ENCODE results near the gene LFNG. TPM values are rescaled to one million over a fixed set of nuclear protein-coding genes. Genes with fewer than 3 reads are reported as not detected.

LFNG gene
- total RNA-seq, 2 experiments from 2014 or later = 96.7 to 99.8 TPM

DNA sequence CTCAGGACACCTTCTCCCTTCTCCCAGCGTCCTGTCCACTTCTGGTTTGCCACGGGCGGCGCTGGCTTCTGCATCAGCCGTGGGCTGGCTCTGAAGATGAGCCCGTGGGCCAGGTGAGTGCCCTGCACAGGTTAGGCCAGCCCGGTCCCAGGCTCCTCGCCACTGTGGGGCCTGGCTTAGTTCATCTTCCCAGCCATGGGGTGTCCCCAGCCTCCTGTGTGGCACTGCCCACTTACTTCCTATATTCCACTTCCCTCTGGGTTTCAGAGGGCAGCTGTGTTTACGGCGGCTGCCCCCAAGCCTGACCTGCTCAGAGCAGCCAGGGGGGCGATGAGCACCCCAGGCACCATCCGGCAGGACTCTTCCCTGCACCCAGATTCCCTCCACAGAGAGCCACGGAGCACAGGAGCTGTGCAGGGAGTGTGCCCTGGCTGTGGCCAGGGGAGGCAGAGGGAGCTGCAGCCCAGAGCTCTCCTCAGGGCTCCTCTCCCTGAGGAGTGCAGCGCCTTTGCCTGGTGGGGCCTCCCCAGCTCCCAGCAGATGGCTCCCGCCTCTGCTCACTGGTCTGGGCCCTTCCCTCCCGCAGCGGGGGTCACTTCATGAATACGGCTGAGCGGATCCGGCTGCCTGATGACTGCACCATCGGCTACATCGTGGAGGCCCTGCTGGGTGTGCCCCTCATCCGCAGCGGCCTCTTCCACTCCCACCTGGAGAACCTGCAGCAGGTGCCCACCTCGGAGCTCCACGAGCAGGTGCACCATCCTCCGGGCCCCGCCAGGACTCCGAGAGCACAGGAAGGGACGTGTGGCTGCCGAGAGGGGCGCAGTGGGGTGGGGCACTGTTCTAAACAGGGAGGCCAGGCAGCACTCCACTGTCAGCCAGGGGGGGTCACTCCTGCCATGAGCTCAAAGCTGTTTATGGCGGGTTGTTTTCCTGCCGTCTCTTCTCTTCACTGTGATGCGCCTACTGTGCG lies 6.4 kb downstream of the LFNG start:
- intact Hi-C loops (cut with DNase I, micrococcal nuclease) = loop anchor here in 1 of 2 experiments (10.0 kb wide), 1 partner anchor 1291 kb away; the partner anchor contains the start of gene UNCX
- H3K36me3 ChIP-seq (ENCODE audit: insufficient read depth, low read length) = peaks cover 74% of the 10 kb centered on the region
- H3K36me3 Mint-ChIP-seq (ENCODE audit: low read depth) = peaks cover 64% of the 10 kb centered on the region
- TF ChIP-seq, protein P1, sequence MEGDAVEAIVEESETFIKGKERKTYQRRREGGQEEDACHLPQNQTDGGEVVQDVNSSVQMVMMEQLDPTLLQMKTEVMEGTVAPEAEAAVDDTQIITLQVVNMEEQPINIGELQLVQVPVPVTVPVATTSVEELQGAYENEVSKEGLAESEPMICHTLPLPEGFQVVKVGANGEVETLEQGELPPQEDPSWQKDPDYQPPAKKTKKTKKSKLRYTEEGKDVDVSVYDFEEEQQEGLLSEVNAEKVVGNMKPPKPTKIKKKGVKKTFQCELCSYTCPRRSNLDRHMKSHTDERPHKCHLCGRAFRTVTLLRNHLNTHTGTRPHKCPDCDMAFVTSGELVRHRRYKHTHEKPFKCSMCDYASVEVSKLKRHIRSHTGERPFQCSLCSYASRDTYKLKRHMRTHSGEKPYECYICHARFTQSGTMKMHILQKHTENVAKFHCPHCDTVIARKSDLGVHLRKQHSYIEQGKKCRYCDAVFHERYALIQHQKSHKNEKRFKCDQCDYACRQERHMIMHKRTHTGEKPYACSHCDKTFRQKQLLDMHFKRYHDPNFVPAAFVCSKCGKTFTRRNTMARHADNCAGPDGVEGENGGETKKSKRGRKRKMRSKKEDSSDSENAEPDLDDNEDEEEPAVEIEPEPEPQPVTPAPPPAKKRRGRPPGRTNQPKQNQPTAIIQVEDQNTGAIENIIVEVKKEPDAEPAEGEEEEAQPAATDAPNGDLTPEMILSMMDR (IDR thresholded peaks at IDR 0.05) = no peak
- no peaks in the 10 kb centered on the region for H3K9me3 Mint-ChIP-seq
- no peaks in the 10 kb centered on the region for H3K27me3 ChIP-seq (ENCODE audit: control insufficient read depth in 1 of 2, insufficient read depth in 2 of 2, low read length in 2 of 2)
- peaks cover 95% of the 10 kb centered on the region for H3K4me1 ChIP-seq (ENCODE audit: insufficient read depth, low read length)
- no peaks in the 10 kb centered on the region for H3K9me3 ChIP-seq (ENCODE audit: control insufficient read depth in 1 of 2, insufficient read depth in 1 of 2, low read length in 2 of 2)
- peaks cover 69% of the 10 kb centered on the region for H3K4me1 Mint-ChIP-seq (ENCODE audit: low read depth)
- ATAC-seq (ENCODE audit: poor library complexity) (no peak), DNase-seq (no peak)
- peak overlapping the region; percentile 45 for H3K4me3 Mint-ChIP-seq
- ChIA-PET CTCF (no interaction called here), POLR2A (interaction anchor here (1.1 to 12.9 kb wide), 2 partner anchors 16 to 46 kb away, joined by 3 to 218 read pairs; no protein-coding TSS in a partner anchor)
- H3K27me3 Mint-ChIP-seq = no peaks in the 10 kb centered on the region
- peak overlapping the region; percentile 69 for H3K27ac Mint-ChIP-seq
- H3K27ac ChIP-seq (ENCODE audit: low read depth in 1 of 2, low read length in 2 of 2) = peak overlapping the region in 1 of 2 donors; percentile 50
- H3K4me3 ChIP-seq (ENCODE audit: low read length) = no peak overlapping the region

DNA sequence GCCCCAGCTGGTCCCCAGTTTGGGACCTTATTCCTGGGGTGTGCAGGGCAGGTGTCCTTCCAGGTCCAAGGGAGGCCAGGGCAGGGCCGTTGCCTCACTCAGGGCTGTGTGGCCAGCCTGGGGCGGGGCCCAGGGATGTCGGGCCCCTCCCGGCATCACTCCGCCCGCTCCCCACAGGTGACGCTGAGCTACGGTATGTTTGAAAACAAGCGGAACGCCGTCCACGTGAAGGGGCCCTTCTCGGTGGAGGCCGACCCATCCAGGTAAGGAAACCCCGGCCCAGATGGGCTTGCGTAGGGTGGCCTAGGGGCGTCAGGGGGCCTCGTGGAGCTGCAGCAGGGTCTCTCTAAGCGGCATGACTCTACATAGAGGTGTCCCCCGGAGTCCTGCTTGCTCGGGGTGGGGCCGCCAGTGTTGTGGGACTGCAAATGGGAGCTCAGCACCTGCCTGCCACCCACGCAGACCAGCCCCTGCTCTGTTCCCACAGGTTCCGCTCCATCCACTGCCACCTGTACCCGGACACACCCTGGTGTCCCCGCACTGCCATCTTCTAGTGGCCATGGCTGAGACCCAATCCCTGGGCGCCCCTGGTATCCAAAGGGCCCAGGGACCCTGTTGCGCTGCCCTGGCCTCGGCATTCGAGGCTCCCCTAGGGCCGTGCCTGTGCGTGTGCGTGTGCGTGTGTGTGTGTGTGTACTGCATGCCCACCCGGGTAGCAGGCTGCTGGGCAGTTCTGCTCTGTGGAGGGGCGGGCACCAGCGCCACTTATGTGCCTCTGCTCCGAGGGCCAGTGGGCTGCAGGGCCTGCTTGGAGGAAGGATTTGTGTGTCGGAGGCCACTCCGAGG lies 7.3 kb downstream of the LFNG start:
- peaks cover 69% of the 10 kb centered on the region for H3K4me1 Mint-ChIP-seq (ENCODE audit: low read depth)
- H3K4me3 ChIP-seq (ENCODE audit: low read length) = no peak overlapping the region
- H3K27me3 Mint-ChIP-seq = no peaks in the 10 kb centered on the region
- H3K36me3 ChIP-seq (ENCODE audit: insufficient read depth, low read length) = peaks cover 70% of the 10 kb centered on the region
- peak overlapping the region; percentile 98 for H3K27ac Mint-ChIP-seq
- intact Hi-C loops (cut with DNase I, micrococcal nuclease) = loop anchor here in 1 of 2 experiments (10.0 kb wide), 1 partner anchor 1292 kb away; the partner anchor contains the start of gene UNCX
- H3K4me3 Mint-ChIP-seq = peak overlapping the region; percentile 74
- CTCF ChIA-PET = interaction anchor here (0.5 kb wide), 1 partner anchor 320 kb away, joined by 4 read pairs; no protein-coding TSS in a partner anchor
- H3K4me1 ChIP-seq (ENCODE audit: insufficient read depth, low read length) = peaks cover 94% of the 10 kb centered on the region
- no peaks in the 10 kb centered on the region for H3K9me3 Mint-ChIP-seq
- no peaks in the 10 kb centered on the region for H3K27me3 ChIP-seq (ENCODE audit: control insufficient read depth in 1 of 2, insufficient read depth in 2 of 2, low read length in 2 of 2)
- POLR2A ChIA-PET = interaction anchor here (1.1 to 12.9 kb wide), 3 partner anchors 8 to 45 kb away, joined by 3 to 218 read pairs (median 9); no protein-coding TSS in a partner anchor
- no peaks in the 10 kb centered on the region for H3K9me3 ChIP-seq (ENCODE audit: control insufficient read depth in 1 of 2, insufficient read depth in 1 of 2, low read length in 2 of 2)
- TF ChIP-seq, protein P1 (IDR thresholded peaks at IDR 0.05) = no peak
- no peak for DNase-seq
- H3K27ac ChIP-seq (ENCODE audit: low read depth in 1 of 2, low read length in 2 of 2) = peak overlapping the region in 1 of 2 donors; percentile 44
- ATAC-seq (ENCODE audit: poor library complexity) = no peak
- peaks cover 58% of the 10 kb centered on the region for H3K36me3 Mint-ChIP-seq (ENCODE audit: low read depth)
